Liver (tissue), 9 donors: ENCODE measurements around the gene OR2F2. TPM values are rescaled to one million over a fixed set of nuclear protein-coding genes. Genes with fewer than 3 reads are reported as not detected.

Source experiments
- DNase-seq: peaks from one replicate; pipeline ENCODE4 v3.0.0-alpha.2; 2017; ENCODE audit warnings: low spot score
- H3K27ac ChIP-seq, 2 donors: one replicate each; pipeline ENCODE4 v1.7.0; 2013; ENCODE audit warnings: inconsistent platforms in 2 of 2, low read length in 2 of 2, control low read depth in 1 of 2, low read depth in 1 of 2, mild to moderate bottlenecking in 1 of 2
- H3K27me3 ChIP-seq, 4 donors: one replicate each; pipeline versions ENCODE4 v1.6.1 to v1.7.0; 2013; ENCODE audit warnings: low read length in 3 of 4, inconsistent platforms in 1 of 4, mild to moderate bottlenecking in 1 of 4, moderate library complexity in 1 of 4; ENCODE audit not compliant: control insufficient read depth in 4 of 4, insufficient read depth in 4 of 4
- H3K36me3 ChIP-seq, 4 donors: one replicate each; pipeline versions ENCODE4 v1.6.1 to v1.7.0; 2013; ENCODE audit warnings: low read length in 3 of 4, mild to moderate bottlenecking in 3 of 4, low read depth in 1 of 4, moderate library complexity in 1 of 4; ENCODE audit not compliant: control insufficient read depth in 4 of 4, insufficient read depth in 3 of 4
- H3K4me1 ChIP-seq, 4 donors: one replicate each; pipeline versions ENCODE4 v1.6.1 to v1.7.0; 2013; ENCODE audit warnings: low read length in 3 of 4, mild to moderate bottlenecking in 3 of 4, moderate library complexity in 1 of 4; ENCODE audit not compliant: control insufficient read depth in 4 of 4, insufficient read depth in 4 of 4
- H3K4me3 ChIP-seq, 3 donors: one replicate each; pipeline versions ENCODE4 v1.6.1 to v1.7.0; 2013; ENCODE audit warnings: low read length in 3 of 3, control low read depth in 1 of 3, low read depth in 1 of 3, mild to moderate bottlenecking in 1 of 3
- H3K9ac ChIP-seq, 2 donors: one replicate each; pipeline ENCODE4 v1.7.0; 2013; ENCODE audit warnings: low read length in 2 of 2, mild to moderate bottlenecking in 2 of 2, moderate library complexity in 2 of 2, control low read depth in 1 of 2, low read depth in 1 of 2
- H3K9me3 ChIP-seq, 4 donors: one replicate each; pipeline versions ENCODE4 v1.6.1 to v1.7.0; 2013; ENCODE audit warnings: low read length in 3 of 4; ENCODE audit not compliant: control insufficient read depth in 4 of 4
- EGR1 ChIP-seq, 2 donors: IDR thresholded peaks; 2 replicates each; pipeline ENCODE4 v1.6.1; 2016 to 2018; ENCODE audit warnings: antibody characterized with exemption in 2 of 2, low read depth in 2 of 2
- FOXA1 ChIP-seq: IDR thresholded peaks from 2 replicates; pipeline ENCODE4 v1.6.1; 2016; ENCODE audit warnings: antibody characterized with exemption
- FOXA2 ChIP-seq: IDR thresholded peaks from 2 replicates; pipeline ENCODE4 v1.6.1; 2016; ENCODE audit warnings: antibody characterized with exemption
- GABPA ChIP-seq, 2 donors: IDR thresholded peaks in 1 of 2; conservative IDR thresholded peaks in 1 of 2; 2 replicates each; pipeline ENCODE4 v1.6.1; 2016; ENCODE audit warnings: antibody characterized with exemption in 2 of 2, mild to moderate bottlenecking in 1 of 2, moderate library complexity in 1 of 2
- HNF4A ChIP-seq, 2 donors: conservative IDR thresholded peaks; 2 replicates each; pipeline ENCODE4 v1.6.1; 2016; ENCODE audit warnings: antibody characterized with exemption in 2 of 2, mild to moderate bottlenecking in 2 of 2
- JUND ChIP-seq, 2 donors: IDR thresholded peaks; 2 replicates each; pipeline ENCODE4 v1.6.1; 2016; ENCODE audit warnings: antibody characterized with exemption in 2 of 2
- NR2F2 ChIP-seq: IDR thresholded peaks from 2 replicates; pipeline ENCODE4 v1.6.1; 2016; ENCODE audit warnings: antibody characterized with exemption
- RAD21 ChIP-seq, 2 donors: IDR thresholded peaks; 2 replicates each; pipeline ENCODE4 v1.6.1; 2016; ENCODE audit warnings: antibody characterized with exemption in 2 of 2, mild to moderate bottlenecking in 2 of 2
- RXRA ChIP-seq, 2 donors: IDR thresholded peaks; 2 replicates each; pipeline ENCODE4 v1.6.1; 2017 to 2018; ENCODE audit warnings: antibody characterized with exemption in 2 of 2, mild to moderate bottlenecking in 1 of 2
- SP1 ChIP-seq: IDR thresholded peaks from 2 replicates; pipeline ENCODE4 v1.6.1; 2018; ENCODE audit warnings: antibody characterized with exemption, mild to moderate bottlenecking
- TAF1 ChIP-seq: conservative IDR thresholded peaks from 2 replicates; pipeline ENCODE4 v1.6.1; 2016; ENCODE audit warnings: antibody characterized with exemption, mild to moderate bottlenecking
- WGBS: extraction: QIAGEN DNeasy Blood & Tissue Kit; methylation state at CpG from one replicate; pipeline ENCODE4 v1.1.7; 2013; 5-methylcytosine and 5-hydroxymethylcytosine counted together
- polyA plus RNA-seq, 2 donors: library from polyadenylated mRNA; stranded (reverse) in 1 of 2; unstranded in 1 of 2; fragments of 200-250 nt in 1 of 2; fragments of >200 nt in 1 of 2; fragmentation: Nextera tagmentation in 1 of 2; extraction: Ambion mirVana in 1 of 2; gene quantifications; one replicate each; pipeline versions ENCODE4 v1.2.1 to v1.2.3, GENCODE V29; 2013 to 2015
- total RNA-seq, 2 donors: library from RNA; depleted of rRNA; stranded (reverse); fragments of >200 nt; gene quantifications; one replicate each; pipeline ENCODE4 v1.2.3, GENCODE V29; 2014
- TF ChIP-seq, protein P1 (sequence below): IDR thresholded peaks from 2 replicates; pipeline ENCODE4 v1.6.1; 2016; ENCODE audit warnings: antibody characterized with exemption
- TF ChIP-seq, protein P2 (sequence below): fragments of 150-350 bp; IDR thresholded peaks from 2 replicates; pipeline ENCODE4 v1.5.1; 2017; ENCODE audit warnings: improper control_type of control experiment, low read depth, low read length; ENCODE audit not compliant: missing input control
- TF ChIP-seq, protein P3 (sequence below): IDR thresholded peaks from 2 replicates; pipeline ENCODE4 v1.6.1; 2016; ENCODE audit warnings: antibody characterized with exemption, mild to moderate bottlenecking
- donor health status: healthy.
- donor health status: healthy.
- donor health status: healthy.
- donor health status: healthy.
- donor health status: healthy.

Gene OR2F2
- total and polyA plus RNA-seq, 4 donors, result not detected

DNA sequence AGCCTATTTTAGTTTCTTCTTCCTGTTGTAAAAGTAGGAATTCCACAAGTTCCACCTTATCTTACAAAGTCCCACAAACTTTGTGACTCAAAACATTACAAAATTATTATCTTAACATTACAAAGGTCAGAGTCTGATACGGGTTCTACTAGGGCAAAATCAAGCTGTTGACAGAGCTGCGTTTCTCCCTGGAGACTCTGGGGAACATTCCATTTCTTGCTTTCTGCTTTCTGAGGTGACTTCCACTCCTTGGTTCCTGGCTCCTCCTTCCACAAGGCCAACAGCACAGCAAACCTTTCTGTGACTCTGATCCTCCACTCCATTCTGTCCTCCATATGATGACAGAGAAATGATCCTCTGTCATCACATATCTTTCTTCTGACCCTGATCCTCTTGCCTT, 30.2 kb downstream of the OR2F2 start:
- H3K27ac ChIP-seq, result no peak overlapping the region
- H3K36me3 ChIP-seq, result no peaks in the 10 kb centered on the region
- H3K9me3 ChIP-seq, result no peaks in the 10 kb centered on the region
- H3K27me3 ChIP-seq, result no peaks in the 10 kb centered on the region
- H3K9ac ChIP-seq, result no peak overlapping the region
- no peak for TF ChIP-seq SP1
- no peak for TF ChIP-seq NR2F2
- TF ChIP-seq RAD21 (IDR thresholded peaks at IDR 0.05), result no peak
- TF ChIP-seq FOXA1, result no peak
- no peak for TF ChIP-seq FOXA2
- TF ChIP-seq, protein P1, sequence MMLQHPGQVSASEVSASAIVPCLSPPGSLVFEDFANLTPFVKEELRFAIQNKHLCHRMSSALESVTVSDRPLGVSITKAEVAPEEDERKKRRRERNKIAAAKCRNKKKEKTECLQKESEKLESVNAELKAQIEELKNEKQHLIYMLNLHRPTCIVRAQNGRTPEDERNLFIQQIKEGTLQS, result no peak
- TF ChIP-seq GABPA (IDR thresholded peaks at IDR 0.05 in 1 of 2, conservative IDR thresholded peaks at IDR 0.05 in 1 of 2), result no peak
- TF ChIP-seq RXRA (IDR thresholded peaks at IDR 0.05), result no peak
- no peak for TF ChIP-seq TAF1
- TF ChIP-seq EGR1 (IDR thresholded peaks at IDR 0.05; ENCODE audit: low read depth in 2 of 2), result no peak
- no peak for TF ChIP-seq HNF4A (conservative IDR thresholded peaks at IDR 0.05)
- TF ChIP-seq, protein P2, sequence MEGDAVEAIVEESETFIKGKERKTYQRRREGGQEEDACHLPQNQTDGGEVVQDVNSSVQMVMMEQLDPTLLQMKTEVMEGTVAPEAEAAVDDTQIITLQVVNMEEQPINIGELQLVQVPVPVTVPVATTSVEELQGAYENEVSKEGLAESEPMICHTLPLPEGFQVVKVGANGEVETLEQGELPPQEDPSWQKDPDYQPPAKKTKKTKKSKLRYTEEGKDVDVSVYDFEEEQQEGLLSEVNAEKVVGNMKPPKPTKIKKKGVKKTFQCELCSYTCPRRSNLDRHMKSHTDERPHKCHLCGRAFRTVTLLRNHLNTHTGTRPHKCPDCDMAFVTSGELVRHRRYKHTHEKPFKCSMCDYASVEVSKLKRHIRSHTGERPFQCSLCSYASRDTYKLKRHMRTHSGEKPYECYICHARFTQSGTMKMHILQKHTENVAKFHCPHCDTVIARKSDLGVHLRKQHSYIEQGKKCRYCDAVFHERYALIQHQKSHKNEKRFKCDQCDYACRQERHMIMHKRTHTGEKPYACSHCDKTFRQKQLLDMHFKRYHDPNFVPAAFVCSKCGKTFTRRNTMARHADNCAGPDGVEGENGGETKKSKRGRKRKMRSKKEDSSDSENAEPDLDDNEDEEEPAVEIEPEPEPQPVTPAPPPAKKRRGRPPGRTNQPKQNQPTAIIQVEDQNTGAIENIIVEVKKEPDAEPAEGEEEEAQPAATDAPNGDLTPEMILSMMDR, result no peak
- no peak for TF ChIP-seq JUND (IDR thresholded peaks at IDR 0.05)
- H3K4me1 ChIP-seq, result no peaks in the 10 kb centered on the region
- H3K4me3 ChIP-seq, result no peak overlapping the region
- DNase-seq, result no peak
- WGBS, result 27% methylated on average over 2 of the region's 2 CpGs

DNA sequence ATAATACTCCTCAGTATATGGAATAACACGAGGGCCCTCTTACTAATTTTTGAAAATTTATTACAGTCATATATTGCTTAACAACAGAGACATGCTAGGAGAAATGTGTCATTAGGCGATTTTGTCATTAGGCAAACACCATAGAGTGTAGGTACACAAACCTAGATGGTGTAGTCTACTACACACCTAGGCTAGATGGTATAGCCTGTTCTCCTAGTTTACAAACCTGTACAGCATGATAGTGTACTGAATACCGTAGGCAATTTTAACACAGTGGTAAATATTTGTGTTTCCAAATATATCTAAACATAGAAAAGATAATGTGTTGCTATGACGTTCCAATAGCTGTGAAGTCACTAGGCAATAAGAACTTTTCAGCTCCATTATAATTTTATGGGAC, 32.4 kb downstream of the OR2F2 start:
- 58% methylated on average over 4 of the region's 4 CpGs for WGBS
- no peak overlapping the region for H3K4me3 ChIP-seq
- H3K36me3 ChIP-seq, result no peaks in the 10 kb centered on the region
- H3K9me3 ChIP-seq, result peaks cover 0 to 6% (median under 1%) of the 10 kb centered on the region in 4 donors
- DNase-seq, result no peak
- no peaks in the 10 kb centered on the region for H3K4me1 ChIP-seq
- H3K9ac ChIP-seq, result no peak overlapping the region
- no peak overlapping the region for H3K27ac ChIP-seq
- H3K27me3 ChIP-seq, result no peaks in the 10 kb centered on the region
- TF ChIP-seq GABPA (IDR thresholded peaks at IDR 0.05 in 1 of 2, conservative IDR thresholded peaks at IDR 0.05 in 1 of 2) (no peak), EGR1 (IDR thresholded peaks at IDR 0.05; ENCODE audit: low read depth in 2 of 2) (no peak)
- TF ChIP-seq, protein P3, sequence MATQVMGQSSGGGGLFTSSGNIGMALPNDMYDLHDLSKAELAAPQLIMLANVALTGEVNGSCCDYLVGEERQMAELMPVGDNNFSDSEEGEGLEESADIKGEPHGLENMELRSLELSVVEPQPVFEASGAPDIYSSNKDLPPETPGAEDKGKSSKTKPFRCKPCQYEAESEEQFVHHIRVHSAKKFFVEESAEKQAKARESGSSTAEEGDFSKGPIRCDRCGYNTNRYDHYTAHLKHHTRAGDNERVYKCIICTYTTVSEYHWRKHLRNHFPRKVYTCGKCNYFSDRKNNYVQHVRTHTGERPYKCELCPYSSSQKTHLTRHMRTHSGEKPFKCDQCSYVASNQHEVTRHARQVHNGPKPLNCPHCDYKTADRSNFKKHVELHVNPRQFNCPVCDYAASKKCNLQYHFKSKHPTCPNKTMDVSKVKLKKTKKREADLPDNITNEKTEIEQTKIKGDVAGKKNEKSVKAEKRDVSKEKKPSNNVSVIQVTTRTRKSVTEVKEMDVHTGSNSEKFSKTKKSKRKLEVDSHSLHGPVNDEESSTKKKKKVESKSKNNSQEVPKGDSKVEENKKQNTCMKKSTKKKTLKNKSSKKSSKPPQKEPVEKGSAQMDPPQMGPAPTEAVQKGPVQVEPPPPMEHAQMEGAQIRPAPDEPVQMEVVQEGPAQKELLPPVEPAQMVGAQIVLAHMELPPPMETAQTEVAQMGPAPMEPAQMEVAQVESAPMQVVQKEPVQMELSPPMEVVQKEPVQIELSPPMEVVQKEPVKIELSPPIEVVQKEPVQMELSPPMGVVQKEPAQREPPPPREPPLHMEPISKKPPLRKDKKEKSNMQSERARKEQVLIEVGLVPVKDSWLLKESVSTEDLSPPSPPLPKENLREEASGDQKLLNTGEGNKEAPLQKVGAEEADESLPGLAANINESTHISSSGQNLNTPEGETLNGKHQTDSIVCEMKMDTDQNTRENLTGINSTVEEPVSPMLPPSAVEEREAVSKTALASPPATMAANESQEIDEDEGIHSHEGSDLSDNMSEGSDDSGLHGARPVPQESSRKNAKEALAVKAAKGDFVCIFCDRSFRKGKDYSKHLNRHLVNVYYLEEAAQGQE, result no peak
